Endothelial cell of umbilical vein (primary cell): ENCODE results near the gene IL16.

Experiments used
- EZH2 ChIP-seq: IDR thresholded peaks from 2 replicates; pipeline ENCODE4 v1.6.1; 2012; ENCODE audit warnings: borderline replicate concordance, low read depth, mild to moderate bottlenecking, moderate library complexity, low read length, inconsistent platforms; ENCODE audit not compliant: severe bottlenecking
- MYC ChIP-seq: IDR thresholded peaks from one replicate; pipeline ENCODE4 v1.6.1; 2011; ENCODE audit warnings: mild to moderate bottlenecking, low read depth, low read length
- POLR2A ChIP-seq: IDR thresholded peaks from 2 replicates; pipeline ENCODE4 v1.6.1; 2012; ENCODE audit warnings: low read depth, mild to moderate bottlenecking, control low read depth, low read length
- POLR2AphosphoS5 ChIP-seq: IDR thresholded peaks from 2 replicates; pipeline ENCODE4 v1.6.1; 2012; ENCODE audit warnings: low read depth, mild to moderate bottlenecking, control low read depth, low read length, moderate library complexity; ENCODE audit not compliant: insufficient read depth
- TF ChIP-seq, protein P1 (sequence below), 2 donors: IDR thresholded peaks; 1 replicate in 1 of 2; 2 replicates in 1 of 2; pipeline ENCODE4 v1.5.1; 2011; ENCODE audit warnings: low read length in 2 of 2, mild to moderate bottlenecking in 2 of 2, moderate library complexity in 2 of 2, control low read depth in 1 of 2, inconsistent platforms in 1 of 2, low read depth in 1 of 2; ENCODE audit not compliant: insufficient read depth in 1 of 2; ENCODE audit errors: extremely low read depth in 1 of 2

- TF ChIP-seq, protein P1, sequence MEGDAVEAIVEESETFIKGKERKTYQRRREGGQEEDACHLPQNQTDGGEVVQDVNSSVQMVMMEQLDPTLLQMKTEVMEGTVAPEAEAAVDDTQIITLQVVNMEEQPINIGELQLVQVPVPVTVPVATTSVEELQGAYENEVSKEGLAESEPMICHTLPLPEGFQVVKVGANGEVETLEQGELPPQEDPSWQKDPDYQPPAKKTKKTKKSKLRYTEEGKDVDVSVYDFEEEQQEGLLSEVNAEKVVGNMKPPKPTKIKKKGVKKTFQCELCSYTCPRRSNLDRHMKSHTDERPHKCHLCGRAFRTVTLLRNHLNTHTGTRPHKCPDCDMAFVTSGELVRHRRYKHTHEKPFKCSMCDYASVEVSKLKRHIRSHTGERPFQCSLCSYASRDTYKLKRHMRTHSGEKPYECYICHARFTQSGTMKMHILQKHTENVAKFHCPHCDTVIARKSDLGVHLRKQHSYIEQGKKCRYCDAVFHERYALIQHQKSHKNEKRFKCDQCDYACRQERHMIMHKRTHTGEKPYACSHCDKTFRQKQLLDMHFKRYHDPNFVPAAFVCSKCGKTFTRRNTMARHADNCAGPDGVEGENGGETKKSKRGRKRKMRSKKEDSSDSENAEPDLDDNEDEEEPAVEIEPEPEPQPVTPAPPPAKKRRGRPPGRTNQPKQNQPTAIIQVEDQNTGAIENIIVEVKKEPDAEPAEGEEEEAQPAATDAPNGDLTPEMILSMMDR (IDR thresholded peaks at IDR 0.05; ENCODE audit: extremely low read depth in 1 of 2, insufficient read depth in 1 of 2, low read depth in 1 of 2, low read length in 2 of 2), result no peak
- TF ChIP-seq POLR2AphosphoS5 (no peak), MYC (no peak), POLR2A (no peak), EZH2 (no peak)
These were observed 95.9 kb downstream of the IL16 start for GRCh38 chr15:81292523-81293001.
